Cardiac muscle cell (in vitro differentiated cells and primary cell): Measurements from ENCODE around the gene ANKH. TPM values are rescaled to one million over a fixed set of nuclear protein-coding genes. Genes with fewer than 3 reads are reported as not detected.

Source experiments
- DNase-seq, 2 donors: peaks; one replicate each; pipeline versions ENCODE4 v3.0.0 to v3.0.0-alpha.2; 2010 to 2017; ENCODE audit warnings: low read depth in 1 of 2, low spot score in 1 of 2
- H3K27ac ChIP-seq: fragments of 200-600 bp; sonication (generic); 2 replicates; pipeline ENCODE4 v1.5.1; 2016
- H3K27me3 ChIP-seq: fragments of 200-600 bp; sonication (generic); 2 replicates; pipeline ENCODE4 v1.6.0; 2016; ENCODE audit warnings: control low read depth
- H3K36me3 ChIP-seq: fragments of 200-600 bp; sonication (generic); 2 replicates; pipeline ENCODE4 v1.5.1; 2016; ENCODE audit warnings: control low read depth
- H3K4me1 ChIP-seq: fragments of 200-600 bp; sonication (generic); 2 replicates; pipeline ENCODE4 v1.8.1; 2017; ENCODE audit warnings: low read depth, mild to moderate bottlenecking, mixed run types
- H3K4me3 ChIP-seq: fragments of 200-600 bp; sonication (generic); 2 replicates; pipeline ENCODE4 v1.5.1; 2016; ENCODE audit warnings: mild to moderate bottlenecking
- H3K9me3 ChIP-seq: fragments of 200-600 bp; sonication (generic); 2 replicates; pipeline ENCODE4 v1.5.1; 2017; ENCODE audit warnings: low read depth, mild to moderate bottlenecking, control low read depth
- polyA plus RNA-seq: library from polyadenylated mRNA; unstranded; fragments of >200 nt; fragmentation: Nextera tagmentation; extraction: Ambion mirVana; gene quantifications from 2 replicates; pipeline ENCODE4 v1.2.1, GENCODE V29; 2016
- total RNA-seq: library from RNA; depleted of rRNA; stranded (reverse); fragments of >200 nt; gene quantifications from 2 replicates; pipeline ENCODE4 v1.2.3, GENCODE V29; 2016
- TF ChIP-seq, protein P1 (sequence below): IDR thresholded peaks from 2 replicates; pipeline ENCODE4 v1.5.1; 2012; ENCODE audit warnings: low read depth, mild to moderate bottlenecking, low read length

The ANKH gene
- total and polyA plus RNA-seq, 2 experiments from 2014 or later = 26.6 to 48.1 TPM

DNA sequence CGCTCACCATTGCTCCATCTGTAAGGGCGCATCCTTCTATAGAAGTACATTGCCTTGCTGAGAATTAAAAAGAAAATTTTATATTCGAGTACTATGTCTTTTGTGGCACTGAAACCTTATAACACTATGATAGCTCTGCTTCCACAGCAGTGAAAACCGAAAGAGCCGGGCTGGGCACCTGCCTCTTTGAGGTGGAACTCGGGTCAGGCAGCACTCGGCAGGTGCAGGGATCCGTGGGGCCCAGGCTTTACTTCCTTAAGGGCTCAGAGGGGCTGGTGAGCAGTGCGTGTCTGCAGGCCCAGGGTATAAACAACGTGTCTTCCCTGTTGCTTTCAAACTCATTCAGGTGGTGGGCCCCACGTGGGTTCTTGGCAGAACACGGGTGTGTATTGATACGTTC lies 137.2 kb downstream of the ANKH start:
- no peak for DNase-seq
- Histone ChIP-seq H3K4me1 (no peaks in the 10 kb centered on the region), H3K9me3 (no peaks in the 10 kb centered on the region), H3K4me3 (no peak overlapping the region), H3K36me3 (no peaks in the 10 kb centered on the region), H3K27me3 (no peaks in the 10 kb centered on the region), H3K27ac (no peak overlapping the region)
- TF ChIP-seq, protein P1, sequence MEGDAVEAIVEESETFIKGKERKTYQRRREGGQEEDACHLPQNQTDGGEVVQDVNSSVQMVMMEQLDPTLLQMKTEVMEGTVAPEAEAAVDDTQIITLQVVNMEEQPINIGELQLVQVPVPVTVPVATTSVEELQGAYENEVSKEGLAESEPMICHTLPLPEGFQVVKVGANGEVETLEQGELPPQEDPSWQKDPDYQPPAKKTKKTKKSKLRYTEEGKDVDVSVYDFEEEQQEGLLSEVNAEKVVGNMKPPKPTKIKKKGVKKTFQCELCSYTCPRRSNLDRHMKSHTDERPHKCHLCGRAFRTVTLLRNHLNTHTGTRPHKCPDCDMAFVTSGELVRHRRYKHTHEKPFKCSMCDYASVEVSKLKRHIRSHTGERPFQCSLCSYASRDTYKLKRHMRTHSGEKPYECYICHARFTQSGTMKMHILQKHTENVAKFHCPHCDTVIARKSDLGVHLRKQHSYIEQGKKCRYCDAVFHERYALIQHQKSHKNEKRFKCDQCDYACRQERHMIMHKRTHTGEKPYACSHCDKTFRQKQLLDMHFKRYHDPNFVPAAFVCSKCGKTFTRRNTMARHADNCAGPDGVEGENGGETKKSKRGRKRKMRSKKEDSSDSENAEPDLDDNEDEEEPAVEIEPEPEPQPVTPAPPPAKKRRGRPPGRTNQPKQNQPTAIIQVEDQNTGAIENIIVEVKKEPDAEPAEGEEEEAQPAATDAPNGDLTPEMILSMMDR = no peak

DNA sequence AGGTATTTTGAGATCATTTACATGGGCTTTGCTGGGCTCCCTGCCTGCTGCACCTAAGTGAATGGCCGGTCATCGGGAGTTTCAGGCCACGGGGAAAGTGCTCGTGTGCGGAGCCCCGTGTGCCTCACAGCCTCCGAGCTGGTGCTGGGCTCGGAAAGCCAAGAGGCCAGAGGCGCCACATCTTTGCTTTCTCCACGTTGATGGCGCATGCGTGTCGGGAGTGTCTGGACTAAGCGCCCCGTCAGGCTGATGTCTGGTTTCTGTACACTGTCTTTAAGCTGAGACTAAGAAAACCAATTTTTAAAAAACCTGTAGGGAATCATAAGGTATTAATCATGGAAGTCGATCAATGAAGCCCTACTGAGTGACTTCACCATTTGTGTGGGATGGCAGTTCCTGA lies 137.9 kb downstream of the ANKH start:
- no peak overlapping the region for H3K27ac ChIP-seq
- H3K36me3 ChIP-seq = no peaks in the 10 kb centered on the region
- no peaks in the 10 kb centered on the region for H3K4me1 ChIP-seq
- DNase-seq = no peak
- no peaks in the 10 kb centered on the region for H3K27me3 ChIP-seq
- H3K4me3 ChIP-seq = no peak overlapping the region
- TF ChIP-seq, protein P1 = no peak
- H3K9me3 ChIP-seq = no peaks in the 10 kb centered on the region

DNA sequence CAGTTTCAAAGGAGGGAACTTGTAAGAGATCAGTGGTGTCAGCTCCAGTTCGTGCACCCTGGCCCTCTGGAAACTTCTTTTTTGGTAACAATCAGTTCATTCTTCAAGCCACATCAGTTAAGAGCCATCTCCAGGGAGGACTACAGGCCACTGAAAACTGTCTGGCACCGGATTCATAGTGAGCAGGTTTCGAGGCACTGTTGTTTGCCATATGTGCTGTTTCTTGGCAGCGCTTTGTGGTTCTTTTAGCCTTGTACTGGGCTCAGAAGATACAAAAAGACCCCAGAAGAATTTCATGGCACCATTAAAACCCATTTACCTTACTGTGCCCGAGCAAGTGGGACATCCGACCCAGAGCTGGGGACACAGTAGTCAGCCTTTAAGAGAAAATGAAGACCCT lies 138.6 kb downstream of the ANKH start:
- Histone ChIP-seq H3K9me3 (no peaks in the 10 kb centered on the region), H3K27me3 (no peaks in the 10 kb centered on the region), H3K36me3 (no peaks in the 10 kb centered on the region), H3K4me3 (no peak overlapping the region), H3K27ac (no peak overlapping the region), H3K4me1 (peaks cover 6% of the 10 kb centered on the region)
- TF ChIP-seq, protein P1 = no peak
- DNase-seq = no peak

DNA sequence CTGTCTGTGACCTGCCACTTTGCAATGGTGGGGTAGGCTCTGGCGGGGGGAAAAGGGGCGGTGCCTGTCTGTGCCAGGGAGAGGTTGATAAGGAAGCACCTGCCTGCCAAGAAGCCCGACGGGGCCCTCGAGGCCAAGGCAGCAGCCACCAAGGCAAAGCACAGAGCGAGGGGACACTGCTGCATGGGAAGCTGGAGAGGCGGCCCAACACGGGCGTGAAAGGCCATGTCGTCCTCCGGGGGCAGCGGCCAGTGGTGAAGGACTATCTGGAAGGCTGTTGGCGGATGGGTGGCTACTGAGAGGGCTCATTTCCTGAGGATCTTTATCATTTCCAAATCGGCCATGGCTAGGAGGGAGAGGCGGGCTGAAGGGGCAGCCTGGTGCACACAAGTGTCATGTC lies 140.7 kb downstream of the ANKH start:
- TF ChIP-seq, protein P1 = no peak
- no peaks in the 10 kb centered on the region for H3K36me3 ChIP-seq

DNA sequence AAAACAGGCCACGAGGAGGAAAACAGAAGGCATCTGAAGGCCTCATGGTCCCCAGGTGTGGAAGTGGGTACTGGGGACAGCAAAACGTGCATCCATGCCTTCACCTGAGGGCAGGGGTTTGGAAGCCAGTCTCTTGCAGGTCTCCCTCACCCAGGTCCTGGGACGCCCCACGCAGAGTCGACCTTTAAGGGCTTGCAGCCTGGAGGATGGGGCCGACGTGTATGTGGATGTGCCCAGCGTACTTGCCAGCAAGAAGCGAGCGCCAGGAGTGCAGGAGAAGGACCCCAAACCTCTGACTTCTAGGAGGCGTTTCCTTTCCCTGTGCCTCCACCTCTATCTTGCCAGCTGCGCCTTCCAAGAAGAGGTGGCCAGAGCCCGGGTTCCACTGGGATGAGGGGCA lies 141.1 kb downstream of the ANKH start:
- H3K27ac ChIP-seq = no peak overlapping the region
- H3K4me3 ChIP-seq = no peak overlapping the region
- no peaks in the 10 kb centered on the region for H3K27me3 ChIP-seq
- no peaks in the 10 kb centered on the region for H3K9me3 ChIP-seq
- TF ChIP-seq, protein P1 = no peak
- H3K4me1 ChIP-seq = peaks cover 26% of the 10 kb centered on the region
- H3K36me3 ChIP-seq = no peaks in the 10 kb centered on the region
- DNase-seq = no peak

More for the DNA sequence above, 140.7 kb downstream of the ANKH start:
- Histone ChIP-seq H3K9me3 (no peaks in the 10 kb centered on the region), H3K4me3 (no peak overlapping the region), H3K27ac (no peak overlapping the region), H3K4me1 (peaks cover 23% of the 10 kb centered on the region), H3K27me3 (no peaks in the 10 kb centered on the region)
- no peak for DNase-seq
